Progenitor cell of endocrine pancreas (in vitro differentiated cells): ENCODE data around the gene KRTAP17-1. TPM values are rescaled to one million over a fixed set of nuclear protein-coding genes. Genes with fewer than 3 reads are reported as not detected.

Experiments used
- DNase-seq: peaks from one replicate; pipeline ENCODE4 v3.0.0; 2021; ENCODE audit warnings: low spot score; ENCODE audit not compliant: unreplicated experiment
- H3K27ac Mint-ChIP-seq: 2 replicates; pipeline ENCODE4 v1.8.0; 2021; ENCODE audit warnings: mild to moderate bottlenecking, moderate library complexity, mixed read lengths
- H3K27me3 Mint-ChIP-seq: 2 replicates; pipeline ENCODE4 v1.8.0; 2021; ENCODE audit warnings: mixed read lengths
- H3K36me3 Mint-ChIP-seq: 2 replicates; pipeline ENCODE4 v1.8.0; 2022; ENCODE audit warnings: mixed read lengths; ENCODE audit not compliant: insufficient read depth
- H3K4me1 Mint-ChIP-seq: 2 replicates; pipeline ENCODE4 v1.8.0; 2021; ENCODE audit warnings: low read depth, mixed read lengths
- H3K4me3 Mint-ChIP-seq: 2 replicates; pipeline ENCODE4 v1.8.0; 2021; ENCODE audit warnings: low read depth, mild to moderate bottlenecking, moderate library complexity, mixed read lengths
- H3K9me3 Mint-ChIP-seq: 2 replicates; pipeline ENCODE4 v1.8.0; 2021; ENCODE audit warnings: low read depth, mixed read lengths
- total RNA-seq: library from RNA; stranded (reverse); gene quantifications from 2 replicates; pipeline ENCODE4 v1.2.1, GENCODE V29; 2021
- TF ChIP-seq, protein P1 (sequence below): fragments of 200-600 bp; sonication (generic); IDR thresholded peaks from one replicate; pipeline ENCODE4 v1.5.0; 2021; ENCODE audit warnings: antibody characterized with exemption, mild to moderate bottlenecking; ENCODE audit not compliant: unreplicated experiment

The KRTAP17-1 gene
- total RNA-seq, 1 donor from 2014 or later, result not detected

- no peaks in the 10 kb centered on the region for H3K4me1 Mint-ChIP-seq
- H3K27me3 Mint-ChIP-seq, result no peaks in the 10 kb centered on the region
- DNase-seq, result no peak
- H3K4me3 Mint-ChIP-seq, result no peak overlapping the region
- H3K27ac Mint-ChIP-seq, result no peak overlapping the region
- no peaks in the 10 kb centered on the region for H3K9me3 Mint-ChIP-seq
- TF ChIP-seq, protein P1, sequence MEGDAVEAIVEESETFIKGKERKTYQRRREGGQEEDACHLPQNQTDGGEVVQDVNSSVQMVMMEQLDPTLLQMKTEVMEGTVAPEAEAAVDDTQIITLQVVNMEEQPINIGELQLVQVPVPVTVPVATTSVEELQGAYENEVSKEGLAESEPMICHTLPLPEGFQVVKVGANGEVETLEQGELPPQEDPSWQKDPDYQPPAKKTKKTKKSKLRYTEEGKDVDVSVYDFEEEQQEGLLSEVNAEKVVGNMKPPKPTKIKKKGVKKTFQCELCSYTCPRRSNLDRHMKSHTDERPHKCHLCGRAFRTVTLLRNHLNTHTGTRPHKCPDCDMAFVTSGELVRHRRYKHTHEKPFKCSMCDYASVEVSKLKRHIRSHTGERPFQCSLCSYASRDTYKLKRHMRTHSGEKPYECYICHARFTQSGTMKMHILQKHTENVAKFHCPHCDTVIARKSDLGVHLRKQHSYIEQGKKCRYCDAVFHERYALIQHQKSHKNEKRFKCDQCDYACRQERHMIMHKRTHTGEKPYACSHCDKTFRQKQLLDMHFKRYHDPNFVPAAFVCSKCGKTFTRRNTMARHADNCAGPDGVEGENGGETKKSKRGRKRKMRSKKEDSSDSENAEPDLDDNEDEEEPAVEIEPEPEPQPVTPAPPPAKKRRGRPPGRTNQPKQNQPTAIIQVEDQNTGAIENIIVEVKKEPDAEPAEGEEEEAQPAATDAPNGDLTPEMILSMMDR, result no peak
- no peaks in the 10 kb centered on the region for H3K36me3 Mint-ChIP-seq
Observed at GRCh38 chr17:41298458-41299135, 16.9 kb downstream of the KRTAP17-1 start.

- Mint-ChIP-seq H3K27me3 (no peaks in the 10 kb centered on the region), H3K4me1 (no peaks in the 10 kb centered on the region), H3K27ac (no peak overlapping the region), H3K4me3 (no peak overlapping the region), H3K9me3 (no peaks in the 10 kb centered on the region), H3K36me3 (no peaks in the 10 kb centered on the region)
- TF ChIP-seq, protein P1, result no peak
- no peak for DNase-seq
Observed at GRCh38 chr17:41296846-41297245, 18.7 kb downstream of the KRTAP17-1 start.

- DNase-seq, result no peak
- H3K36me3 Mint-ChIP-seq, result no peaks in the 10 kb centered on the region
- no peak overlapping the region for H3K27ac Mint-ChIP-seq
- no peaks in the 10 kb centered on the region for H3K27me3 Mint-ChIP-seq
- H3K4me3 Mint-ChIP-seq, result no peak overlapping the region
- H3K9me3 Mint-ChIP-seq, result no peaks in the 10 kb centered on the region
- TF ChIP-seq, protein P1, result no peak
- H3K4me1 Mint-ChIP-seq, result no peaks in the 10 kb centered on the region
Observed at GRCh38 chr17:41294016-41294415, 21.5 kb downstream of the KRTAP17-1 start.

DNA sequence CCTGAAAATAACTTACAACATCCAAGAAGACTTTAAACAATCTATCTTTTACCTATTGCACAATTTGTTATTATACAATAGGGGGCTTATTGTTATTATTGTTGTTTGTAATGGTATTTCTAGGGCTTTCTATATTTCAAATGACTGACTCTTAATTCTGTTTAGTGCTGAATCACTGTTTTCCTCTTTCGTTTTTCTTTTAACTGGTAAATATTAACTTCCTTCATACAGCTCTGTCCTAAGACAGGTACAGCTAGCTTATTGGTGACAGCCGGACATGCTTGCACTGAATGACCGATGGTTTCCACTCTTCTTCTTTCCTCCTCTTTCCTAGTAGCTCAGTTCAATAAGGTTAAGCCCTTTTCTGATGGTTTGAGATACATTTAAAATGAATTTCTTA, 28.5 kb downstream of the KRTAP17-1 start:
- Mint-ChIP-seq H3K4me1 (peaks cover 4% of the 10 kb centered on the region), H3K4me3 (no peak overlapping the region), H3K27ac (no peak overlapping the region), H3K27me3 (no peaks in the 10 kb centered on the region), H3K36me3 (no peaks in the 10 kb centered on the region), H3K9me3 (no peaks in the 10 kb centered on the region)
- DNase-seq, result no peak
- TF ChIP-seq, protein P1, result no peak

DNA sequence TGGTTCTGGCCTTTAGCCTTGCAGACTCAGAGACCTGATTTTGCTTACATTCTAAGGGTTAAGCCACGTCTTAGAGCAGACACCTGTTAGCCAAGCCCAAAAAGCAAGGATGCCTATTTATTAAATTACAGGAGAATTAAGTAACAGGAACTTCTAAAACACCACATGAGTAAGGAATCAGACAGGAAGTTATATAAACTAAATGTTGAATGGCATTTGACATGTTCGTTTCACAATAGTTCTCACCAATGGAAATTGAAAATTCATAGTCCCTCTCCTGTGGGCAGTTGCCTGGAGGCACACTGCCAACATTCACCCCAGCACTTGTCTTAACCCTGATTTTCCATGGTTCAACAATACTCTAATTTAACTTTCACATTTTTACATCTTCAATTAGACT, 31.0 kb downstream of the KRTAP17-1 start:
- no peaks in the 10 kb centered on the region for H3K9me3 Mint-ChIP-seq
- H3K4me3 Mint-ChIP-seq, result no peak overlapping the region
- H3K27ac Mint-ChIP-seq, result no peak overlapping the region

More for the DNA sequence above, 31.0 kb downstream of the KRTAP17-1 start:
- no peak for DNase-seq
- peaks cover 4% of the 10 kb centered on the region for H3K4me1 Mint-ChIP-seq
- TF ChIP-seq, protein P1, result no peak
- H3K36me3 Mint-ChIP-seq, result no peaks in the 10 kb centered on the region
- H3K27me3 Mint-ChIP-seq, result no peaks in the 10 kb centered on the region
